Tibial nerve (tissue), 4 donors: ENCODE results near the gene PPTC7. TPM values are rescaled to one million over a fixed set of nuclear protein-coding genes. Genes with fewer than 3 reads are reported as not detected.
A peak's percentile ranks its signal among the peaks of the same experiment; 100 is the strongest.

Source experiments
- DNase-seq, 2 donors: peaks; one replicate each; pipeline ENCODE4 v3.0.0-alpha.2; 2019; ENCODE audit warnings: low spot score in 2 of 2
- H3K27ac ChIP-seq, 4 donors: fragments of 200-600 bp; sonication (generic) in 3 of 4; one replicate each; pipeline ENCODE4 v1.5.1; 2017 to 2019; ENCODE audit warnings: mild to moderate bottlenecking in 1 of 4
- H3K27me3 ChIP-seq, 2 donors: fragments of 200-600 bp; sonication (generic) in 1 of 2; one replicate each; pipeline versions ENCODE4 v1.5.1 to v1.6.0; 2017 to 2019
- H3K36me3 ChIP-seq, 3 donors: fragments of 200-600 bp; sonication (generic); one replicate each; pipeline ENCODE4 v1.5.1; 2018 to 2019
- H3K4me1 ChIP-seq, 4 donors: fragments of 200-600 bp; sonication (generic) in 3 of 4; one replicate each; pipeline ENCODE4 v1.5.1; 2017 to 2019
- H3K4me3 ChIP-seq, 4 donors: fragments of 200-600 bp; sonication (generic) in 3 of 4; one replicate each; pipeline ENCODE4 v1.5.1; 2017 to 2019; ENCODE audit warnings: mild to moderate bottlenecking in 1 of 4, moderate library complexity in 1 of 4
- H3K9me3 ChIP-seq, 4 donors: fragments of 200-600 bp; sonication (generic) in 3 of 4; one replicate each; pipeline ENCODE4 v1.5.1; 2017 to 2019
- CTCF ChIP-seq, 5 experiments: fragments of 200-600 bp in 3 of 5; fragments of 450-650 bp in 2 of 5; sonication (generic) in 3 of 5; IDR thresholded peaks; one replicate each; pipeline ENCODE4 v1.5.1; 2016 to 2019; ENCODE audit warnings: antibody characterized with exemption in 5 of 5, mild to moderate bottlenecking in 3 of 5, moderate library complexity in 2 of 5
- EP300 ChIP-seq, 2 donors: sonication (generic); formaldehyde crosslinking; IDR thresholded peaks; one replicate each; pipeline ENCODE4 v1.6.1; 2017; ENCODE audit warnings: antibody characterized with exemption in 2 of 2, mild to moderate bottlenecking in 1 of 2
- POLR2A ChIP-seq, 2 donors: fragments of 450-650 bp; IDR thresholded peaks; one replicate each; pipeline ENCODE4 v1.6.1; 2017; ENCODE audit warnings: antibody characterized with exemption in 2 of 2, mild to moderate bottlenecking in 2 of 2, moderate library complexity in 2 of 2
- WGBS, 2 donors: methylation state at CpG; one replicate each; pipeline ENCODE4 v1.1.5; 2018; 5-methylcytosine and 5-hydroxymethylcytosine counted together
- total RNA-seq, 4 donors: library from RNA; depleted of rRNA; stranded (reverse); fragments of >200 nt; gene quantifications; one replicate each; pipeline ENCODE4 v1.1.0, GENCODE V29; 2016

Gene PPTC7
- total RNA-seq, 4 donors from 2014 or later = 21.6 to 23.6 (median 23.1) TPM

- TF ChIP-seq EP300 (IDR thresholded peaks at IDR 0.05) (peak in 1 of 2 donors; percentile 30), POLR2A (IDR thresholded peaks at IDR 0.05) (no peak)
- H3K4me1 ChIP-seq = peaks cover 0 to 22% (median 3%) of the 10 kb centered on the region in 4 donors
- H3K27me3 ChIP-seq = no peaks in the 10 kb centered on the region
- H3K4me3 ChIP-seq = no peak overlapping the region
- 59 to 68% methylated on average over 9 of the region's 9 CpGs for WGBS, 2 donors
- H3K9me3 ChIP-seq = no peaks in the 10 kb centered on the region
- DNase-seq = no peak
- peak overlapping the region in 3 of 4 donors; percentile 21 to 75 (median 64) for H3K27ac ChIP-seq
- H3K36me3 ChIP-seq = peaks cover 0 to 25% (median 9%) of the 10 kb centered on the region in 3 donors
Observed at GRCh38 chr12:110537605-110538409, 45.3 kb downstream of the PPTC7 start.

GRCh38 chr12:110536834-110537604 lies 46.1 kb downstream of the PPTC7 start:
- no peak for TF ChIP-seq POLR2A (IDR thresholded peaks at IDR 0.05)
- no peak for TF ChIP-seq EP300 (IDR thresholded peaks at IDR 0.05)
- no peak for TF ChIP-seq CTCF (IDR thresholded peaks at IDR 0.05)
- no peak for DNase-seq
- H3K4me1 ChIP-seq = peaks cover 0 to 21% (median 0%) of the 10 kb centered on the region in 4 donors
- H3K27me3 ChIP-seq = no peaks in the 10 kb centered on the region
- no peaks in the 10 kb centered on the region for H3K9me3 ChIP-seq
- H3K4me3 ChIP-seq = no peak overlapping the region
- H3K36me3 ChIP-seq = peaks cover 0 to 25% (median 9%) of the 10 kb centered on the region in 3 donors
- 75 to 76% methylated on average over 4 of the region's 4 CpGs for WGBS, 2 donors
- peak overlapping the region; percentile 10 to 75 (median 42) for H3K27ac ChIP-seq

GRCh38 chr12:110534811-110535210 lies 48.3 kb downstream of the PPTC7 start:
- 77 to 84% methylated on average over 6 of the region's 6 CpGs for WGBS, 2 donors
- no peak overlapping the region for H3K27ac ChIP-seq
- TF ChIP-seq POLR2A (IDR thresholded peaks at IDR 0.05) = no peak
- no peak for TF ChIP-seq CTCF (IDR thresholded peaks at IDR 0.05)
- TF ChIP-seq EP300 (IDR thresholded peaks at IDR 0.05) = no peak
- H3K9me3 ChIP-seq = no peaks in the 10 kb centered on the region
- no peak overlapping the region for H3K4me3 ChIP-seq
- DNase-seq = no peak
- peaks cover 0 to 26% (median 0%) of the 10 kb centered on the region in 4 donors for H3K4me1 ChIP-seq
- H3K36me3 ChIP-seq = peaks cover 0 to 32% (median 9%) of the 10 kb centered on the region in 3 donors
- no peaks in the 10 kb centered on the region for H3K27me3 ChIP-seq

- H3K27ac ChIP-seq = no peak overlapping the region
Observed at GRCh38 chr12:110533607-110534006, 49.5 kb downstream of the PPTC7 start.

More at GRCh38 chr12:110533607-110534006, 49.5 kb downstream of the PPTC7 start:
- DNase-seq = no peak
- Histone ChIP-seq H3K9me3 (no peaks in the 10 kb centered on the region), H3K27me3 (no peaks in the 10 kb centered on the region), H3K4me3 (no peak overlapping the region), H3K4me1 (peaks cover 0 to 26% (median 0%) of the 10 kb centered on the region in 4 donors), H3K36me3 (peaks cover 0 to 40% (median 9%) of the 10 kb centered on the region in 3 donors)
- WGBS, 2 donors = 67 to 74% methylated on average over 6 of the region's 6 CpGs
- TF ChIP-seq EP300 (IDR thresholded peaks at IDR 0.05) = no peak
- TF ChIP-seq POLR2A (IDR thresholded peaks at IDR 0.05) = no peak
- no peak for TF ChIP-seq CTCF (IDR thresholded peaks at IDR 0.05)
